H1 (cell line): ENCODE measurements around the gene AKR1B15.

ENCODE experiments used
- CEBPB ChIP-seq: IDR thresholded peaks from 2 replicates; pipeline ENCODE4 v1.6.1; 2012; ENCODE audit warnings: low read depth, low read length
- CHD2 ChIP-seq: IDR thresholded peaks from 2 replicates; pipeline ENCODE4 v1.6.1; 2012; ENCODE audit warnings: low read length, improper control_type of control experiment
- RAD21 ChIP-seq, 2 experiments: IDR thresholded peaks in 1 of 2; conservative IDR thresholded peaks in 1 of 2; 2 replicates each; pipeline ENCODE4 v1.6.1; 2011; ENCODE audit warnings: low read depth in 2 of 2, low read length in 2 of 2, improper control_type of control experiment in 1 of 2, inconsistent platforms in 1 of 2, mild to moderate bottlenecking in 1 of 2, moderate library complexity in 1 of 2
- ZNF274 ChIP-seq: IDR thresholded peaks from 2 replicates; pipeline ENCODE4 v1.7.0; 2012; ENCODE audit warnings: low read length, borderline replicate concordance; ENCODE audit errors: extremely low read depth

GRCh38 chr7:134535919-134536299 lies 13.0 kb upstream of the AKR1B15 start:
- TF ChIP-seq RAD21 (IDR thresholded peaks at IDR 0.05 in 1 of 2, conservative IDR thresholded peaks at IDR 0.05 in 1 of 2; ENCODE audit: low read depth in 2 of 2, low read length in 2 of 2) (no peak), CHD2 (no peak), CEBPB (no peak), ZNF274 (no peak)
